Smooth muscle cell (in vitro differentiated cells): ENCODE results near the gene MTHFD2L. TPM values are rescaled to one million over a fixed set of nuclear protein-coding genes. Genes with fewer than 3 reads are reported as not detected.
A peak's percentile ranks its signal among the peaks of the same experiment; 100 is the strongest.

Source experiments
- DNase-seq: peaks from one replicate; lab custom pipeline; 2025; ENCODE audit not compliant: unreplicated experiment; lab: John Stamatoyannopoulos, UW
- H2AFZ ChIP-seq: fragments of 200-600 bp; sonication (generic); 2 replicates; pipeline ENCODE4 v1.6.0; 2016; ENCODE audit warnings: antibody characterized with exemption, low read depth, mild to moderate bottlenecking
- H3F3A ChIP-seq: fragments of 200-600 bp; sonication (generic); 2 replicates; pipeline ENCODE4 v1.6.0; 2017; ENCODE audit warnings: antibody characterized with exemption, low read depth
- H3K27ac ChIP-seq: fragments of 200-600 bp; sonication (generic); 2 replicates; pipeline ENCODE4 v1.5.1; 2016; ENCODE audit warnings: low read depth, mild to moderate bottlenecking
- H3K27me3 ChIP-seq: fragments of 200-600 bp; sonication (generic); 2 replicates; pipeline ENCODE4 v1.6.1; 2016; ENCODE audit warnings: low read depth, mild to moderate bottlenecking
- H3K36me3 ChIP-seq: fragments of 200-600 bp; sonication (generic); 2 replicates; pipeline ENCODE4 v1.5.1; 2016; ENCODE audit warnings: low read depth
- H3K4me1 ChIP-seq: fragments of 200-600 bp; sonication (generic); 2 replicates; pipeline ENCODE4 v1.5.1; 2016; ENCODE audit warnings: low read depth
- H3K4me2 ChIP-seq: fragments of 200-600 bp; sonication (generic); 2 replicates; pipeline ENCODE4 v1.6.0; 2016; ENCODE audit warnings: mild to moderate bottlenecking
- H3K4me3 ChIP-seq: fragments of 200-600 bp; sonication (generic); 2 replicates; pipeline ENCODE4 v1.5.1; 2016; ENCODE audit warnings: mild to moderate bottlenecking
- H3K79me2 ChIP-seq: fragments of 200-600 bp; sonication (generic); 2 replicates; pipeline ENCODE4 v1.6.0; 2016; ENCODE audit warnings: low read depth, mild to moderate bottlenecking
- H3K9ac ChIP-seq: fragments of 200-600 bp; sonication (generic); 2 replicates; pipeline ENCODE4 v1.6.0; 2016; ENCODE audit warnings: low read depth
- H3K9me3 ChIP-seq: fragments of 200-600 bp; sonication (generic); replicated peaks from 2 replicates; pipeline ENCODE4 v1.5.1; 2016; ENCODE audit warnings: low read depth
- H4K20me1 ChIP-seq: fragments of 200-600 bp; sonication (generic); 2 replicates; pipeline ENCODE4 v1.6.0; 2016; ENCODE audit warnings: low read depth
- CTCF ChIP-seq: fragments of 200-600 bp; sonication (generic); IDR thresholded peaks from 2 replicates; pipeline ENCODE4 v1.5.1; 2017; ENCODE audit warnings: borderline replicate concordance, mild to moderate bottlenecking, antibody characterized with exemption; ENCODE audit not compliant: insufficient read depth, poor library complexity, severe bottlenecking
- WGBS: methylation state at CpG from one replicate; pipeline ENCODE4 v1.1.7; 2016; ENCODE audit warnings: low lambda C conversion rate; 5-methylcytosine and 5-hydroxymethylcytosine counted together
- polyA plus RNA-seq: library from polyadenylated mRNA; unstranded; fragments of >200 nt; fragmentation: Nextera tagmentation; extraction: Ambion mirVana; gene quantifications from 2 replicates; pipeline ENCODE4 v1.2.1, GENCODE V29; 2016
- total RNA-seq: library from RNA; depleted of rRNA; stranded (reverse); fragments of >200 nt; gene quantifications from 2 replicates; pipeline ENCODE4 v1.2.3, GENCODE V29; 2014

Gene MTHFD2L
- total and polyA plus RNA-seq, 2 experiments from 2014 or later = 4.9 to 6.6 TPM

DNA sequence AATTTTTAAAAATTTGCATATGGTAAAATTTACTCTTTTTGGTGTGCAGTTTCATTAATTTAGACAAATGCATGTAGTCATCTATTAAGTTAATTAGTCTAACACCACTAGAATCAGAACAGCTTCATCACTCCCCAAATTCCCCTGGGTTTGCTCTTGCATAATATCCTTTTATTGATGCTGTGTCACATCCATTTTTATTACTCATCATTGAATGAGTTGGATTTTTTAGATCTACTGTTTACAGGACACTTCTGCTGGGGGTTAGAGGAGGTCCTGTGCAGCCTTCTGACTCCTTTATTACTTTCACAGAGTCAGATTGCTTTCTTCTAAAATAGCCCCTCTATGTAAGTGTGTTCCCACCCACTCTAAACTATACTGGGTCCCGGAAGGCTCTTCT is 65.9 kb downstream of the MTHFD2L start:
- H4K20me1 ChIP-seq = no peaks in the 10 kb centered on the region
- no peak for TF ChIP-seq CTCF
- H3K9ac ChIP-seq = no peak overlapping the region
- 88% methylated on average over 1 of the region's 1 CpG for WGBS
- H3K9me3 ChIP-seq = no peaks in the 10 kb centered on the region
- no peaks in the 10 kb centered on the region for H3F3A ChIP-seq
- no peaks in the 10 kb centered on the region for H3K4me1 ChIP-seq
- H3K36me3 ChIP-seq = no peaks in the 10 kb centered on the region
- no peak overlapping the region for H2AFZ ChIP-seq
- H3K27me3 ChIP-seq = no peaks in the 10 kb centered on the region
- DNase-seq = no peak
- no peak overlapping the region for H3K27ac ChIP-seq
- H3K4me2 ChIP-seq = no peak overlapping the region
- H3K79me2 ChIP-seq = no peaks in the 10 kb centered on the region
- no peak overlapping the region for H3K4me3 ChIP-seq

DNA sequence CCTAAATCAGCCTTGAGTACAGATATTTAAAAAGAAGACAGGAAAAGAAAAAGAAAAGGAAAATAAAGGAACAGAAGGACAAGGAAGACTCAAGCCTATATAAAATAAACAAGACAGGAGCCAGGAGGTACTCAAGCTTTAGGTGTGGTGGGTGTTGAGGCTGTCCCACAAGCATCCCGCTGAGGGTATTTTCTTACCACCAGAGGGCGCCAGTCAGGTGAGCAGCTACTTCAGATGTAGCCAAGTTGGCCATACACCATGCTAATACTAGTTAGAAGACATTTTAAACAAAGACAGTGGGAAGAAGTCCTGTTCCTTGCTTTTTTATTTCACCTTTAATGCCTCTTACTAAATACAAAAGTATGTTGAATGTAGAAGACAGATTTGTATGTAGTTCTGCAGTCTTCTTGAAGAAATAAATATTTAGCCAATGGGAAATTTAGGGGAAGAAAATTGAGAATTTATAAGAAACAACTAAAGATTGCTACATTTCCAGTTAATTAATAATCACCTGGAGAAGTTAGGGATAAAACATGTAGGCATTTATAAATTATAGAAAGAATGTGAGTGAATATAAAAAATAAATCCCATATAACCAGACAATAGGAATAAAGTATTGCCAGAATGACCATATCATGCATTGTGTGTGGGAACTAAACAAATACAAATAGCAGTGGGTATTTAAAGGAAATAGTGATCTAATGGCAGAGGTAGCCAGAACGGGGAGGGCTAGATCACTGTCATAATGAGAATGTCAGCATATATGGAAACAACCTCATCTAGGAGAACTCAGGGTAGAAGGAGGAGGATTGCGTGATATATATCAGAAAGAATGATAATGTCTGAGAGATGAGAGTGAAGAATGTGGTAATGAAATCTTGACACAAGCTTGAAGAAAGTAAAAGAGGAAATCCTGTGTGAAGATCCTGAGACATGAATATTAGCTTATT is 71.0 kb downstream of the MTHFD2L start:
- Histone ChIP-seq H3K9me3 (no peaks in the 10 kb centered on the region), H3K36me3 (no peaks in the 10 kb centered on the region), H3K4me1 (no peaks in the 10 kb centered on the region), H3K79me2 (no peaks in the 10 kb centered on the region), H3K4me2 (no peak overlapping the region), H4K20me1 (no peaks in the 10 kb centered on the region), H3K4me3 (no peak overlapping the region), H3K27me3 (no peaks in the 10 kb centered on the region), H2AFZ (peak overlapping the region; percentile 17), H3K27ac (peak overlapping the region; percentile 78), H3F3A (no peaks in the 10 kb centered on the region), H3K9ac (peak overlapping the region; percentile 8)
- no peak for DNase-seq
- peak; percentile 73 for TF ChIP-seq CTCF
- 30% methylated on average over 4 of the region's 4 CpGs for WGBS

DNA sequence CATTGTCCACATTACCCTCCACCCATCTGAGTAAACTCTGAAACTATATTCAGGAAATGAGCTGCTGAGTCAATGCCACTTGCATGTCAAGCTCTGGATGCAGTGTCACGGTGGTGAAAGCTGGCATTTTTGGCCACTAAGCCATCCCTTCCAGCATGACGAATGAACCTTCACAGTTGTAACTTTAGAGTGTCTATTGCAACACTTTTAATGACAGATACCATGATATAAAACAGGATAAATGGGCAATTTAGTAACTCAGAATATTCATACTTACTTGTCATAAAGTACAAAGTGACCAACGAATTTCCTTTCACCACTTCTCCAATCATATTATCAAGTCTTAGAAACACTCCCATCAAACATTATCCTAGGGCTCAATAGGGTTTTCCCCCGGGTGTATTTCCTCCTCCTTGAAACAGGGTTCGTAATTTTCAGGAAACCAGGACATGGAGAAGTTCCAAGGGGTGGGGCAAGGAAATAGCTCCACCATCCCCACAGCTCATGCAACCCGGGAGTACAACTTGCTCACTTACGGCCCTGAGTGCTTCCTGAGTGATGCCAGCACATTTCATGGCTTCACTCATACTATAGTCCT is 73.1 kb downstream of the MTHFD2L start:
- Histone ChIP-seq H3K36me3 (no peaks in the 10 kb centered on the region), H3K4me1 (no peaks in the 10 kb centered on the region), H3K9me3 (no peaks in the 10 kb centered on the region), H2AFZ (peak overlapping the region; percentile 42), H4K20me1 (no peaks in the 10 kb centered on the region), H3K4me2 (peak overlapping the region; percentile 14), H3K9ac (peak overlapping the region; percentile 8), H3F3A (no peaks in the 10 kb centered on the region), H3K27me3 (no peaks in the 10 kb centered on the region), H3K27ac (peak overlapping the region; percentile 78), H3K79me2 (no peaks in the 10 kb centered on the region), H3K4me3 (no peak overlapping the region)
- WGBS = 20% methylated on average over 7 of the region's 7 CpGs
- no peak for TF ChIP-seq CTCF
- DNase-seq = no peak
